ENCODE results near the gene E4F1.
A peak's percentile ranks its signal among the peaks of the same experiment; 100 is the strongest.

GRCh38 chr16:2196981-2197511 is 26.3 kb upstream of the E4F1 start:
- TF ChIP-seq CTCF (IDR thresholded peaks at IDR 0.05; ENCODE audit: low read depth, low read length, poor library complexity, severe bottlenecking) = no peak
- peak; percentile 64; the same call in 1 of the 2 replicates for TF ChIP-seq EZH2phosphoT487 (IDR thresholded peaks at IDR 0.05; ENCODE audit: borderline replicate concordance, low read length)
